Gastroesophageal sphincter (tissue), 4 donors: ENCODE results near the gene CTR9. TPM values are rescaled to one million over a fixed set of nuclear protein-coding genes. Genes with fewer than 3 reads are reported as not detected.

ENCODE experiments used
- ATAC-seq: fragments of 150-250 bp; one replicate; pipeline ENCODE4 v1.9.1; 2016; ENCODE audit warnings: mild to moderate bottlenecking, moderate library complexity
- H3K27ac ChIP-seq, 4 donors: fragments of 200-600 bp; sonication (generic) in 3 of 4; 1 replicate in 3 of 4; 2 replicates in 1 of 4; pipeline ENCODE4 v1.5.1; 2016 to 2019
- H3K27me3 ChIP-seq: fragments of 200-600 bp; sonication (generic); one replicate; pipeline ENCODE4 v1.5.1; 2019
- H3K36me3 ChIP-seq, 2 donors: fragments of 200-600 bp; sonication (generic); one replicate each; pipeline ENCODE4 v1.5.1; 2019; ENCODE audit warnings: control low read depth in 1 of 2
- H3K4me1 ChIP-seq, 3 donors: fragments of 200-600 bp; sonication (generic); 1 replicate in 2 of 3; 2 replicates in 1 of 3; pipeline ENCODE4 v1.5.1; 2016 to 2019; ENCODE audit warnings: control low read depth in 2 of 3
- H3K4me3 ChIP-seq, 2 donors: fragments of 200-600 bp; sonication (generic); one replicate each; pipeline ENCODE4 v1.5.1; 2019; ENCODE audit warnings: mild to moderate bottlenecking in 1 of 2, moderate library complexity in 1 of 2
- H3K9me3 ChIP-seq, 3 donors: fragments of 200-600 bp; sonication (generic); one replicate each; pipeline ENCODE4 v1.5.1; 2017 to 2019; ENCODE audit warnings: control low read depth in 2 of 3
- EP300 ChIP-seq: sonication (generic); formaldehyde crosslinking; IDR thresholded peaks from one replicate; pipeline ENCODE4 v1.6.1; 2017; ENCODE audit warnings: antibody characterized with exemption, mild to moderate bottlenecking
- POLR2A ChIP-seq, 2 donors: fragments of 450-650 bp; IDR thresholded peaks; one replicate each; pipeline ENCODE4 v1.6.1; 2017; ENCODE audit warnings: antibody characterized with exemption in 2 of 2, mild to moderate bottlenecking in 2 of 2, moderate library complexity in 1 of 2
- POLR2AphosphoS5 ChIP-seq: sonication (generic); formaldehyde crosslinking; IDR thresholded peaks from one replicate; pipeline ENCODE4 v1.6.1; 2017; ENCODE audit warnings: antibody characterized with exemption
- WGBS, 2 donors: methylation state at CpG; one replicate each; pipeline ENCODE4 v1.1.5; 2018; ENCODE audit warnings: low coverage in 1 of 2; 5-methylcytosine and 5-hydroxymethylcytosine counted together
- total RNA-seq, 4 donors: library from RNA; depleted of rRNA; stranded (reverse); fragments of >200 nt; gene quantifications; one replicate each; pipeline ENCODE4 v1.1.0, GENCODE V29; 2016
- TF ChIP-seq, protein P1 (sequence below), 4 experiments: fragments of 200-600 bp in 2 of 4; fragments of 450-650 bp in 2 of 4; sonication (generic) in 1 of 4; IDR thresholded peaks; one replicate each; pipeline ENCODE4 v1.5.1; 2017 to 2019; ENCODE audit warnings: antibody characterized with exemption in 4 of 4, mild to moderate bottlenecking in 2 of 4, moderate library complexity in 2 of 4

The CTR9 gene
- total RNA-seq, 4 donors from 2014 or later = 18.1 to 21.8 (median 20.9) TPM

DNA sequence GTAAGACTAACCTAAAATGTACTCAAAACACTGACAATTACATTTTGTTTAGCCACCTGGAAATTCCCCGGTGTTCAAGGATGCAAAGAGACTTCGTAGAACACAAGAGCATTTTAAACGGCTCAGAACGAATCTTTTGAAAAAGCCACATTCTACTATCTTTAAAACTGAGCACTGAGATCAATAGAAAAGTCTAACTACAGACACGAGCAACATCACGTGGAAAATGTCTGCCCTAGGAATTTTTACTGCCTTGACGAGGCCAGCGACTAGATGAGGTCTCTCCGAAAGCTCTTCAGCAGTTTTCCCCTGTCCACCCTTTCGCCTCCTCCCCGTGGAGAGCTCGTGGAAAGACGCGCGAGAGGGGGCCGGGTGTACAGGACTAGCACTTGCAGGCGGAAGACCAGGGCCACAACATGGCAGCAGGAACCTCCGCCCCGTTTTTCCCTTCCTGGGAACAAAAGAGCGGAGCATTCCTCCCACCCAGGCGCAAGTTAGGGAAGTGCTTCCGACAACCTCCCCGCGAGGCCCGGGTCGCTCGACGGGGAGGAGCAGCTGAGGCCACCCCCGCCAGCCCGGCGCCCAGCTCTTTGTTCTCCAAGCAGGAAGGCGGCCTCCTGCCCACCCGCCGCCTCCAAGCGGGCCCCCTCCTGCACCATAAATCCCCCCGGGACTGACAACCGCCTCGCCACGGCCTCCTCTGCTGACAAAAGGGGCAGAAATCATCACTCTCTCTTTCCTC, 56.6 kb downstream of the CTR9 start:
- 0 to 1% methylated on average over 8 to 13 of the region's 39 CpGs for WGBS, 2 donors
- ATAC-seq = peak; percentile 20
- Histone ChIP-seq H3K9me3 (no peaks in the 10 kb centered on the region), H3K36me3 (peaks cover 10 to 44% of the 10 kb centered on the region in 2 donors), H3K27ac (peak overlapping the region; percentile 97 to 99 (median 98)), H3K27me3 (no peaks in the 10 kb centered on the region), H3K4me3 (peak overlapping the region; percentile 77 to 96), H3K4me1 (peaks cover 8 to 60% (median 19%) of the 10 kb centered on the region in 3 donors)
- TF ChIP-seq POLR2AphosphoS5 (peak; percentile 44), POLR2A (IDR thresholded peaks at IDR 0.05) (no peak)

DNA sequence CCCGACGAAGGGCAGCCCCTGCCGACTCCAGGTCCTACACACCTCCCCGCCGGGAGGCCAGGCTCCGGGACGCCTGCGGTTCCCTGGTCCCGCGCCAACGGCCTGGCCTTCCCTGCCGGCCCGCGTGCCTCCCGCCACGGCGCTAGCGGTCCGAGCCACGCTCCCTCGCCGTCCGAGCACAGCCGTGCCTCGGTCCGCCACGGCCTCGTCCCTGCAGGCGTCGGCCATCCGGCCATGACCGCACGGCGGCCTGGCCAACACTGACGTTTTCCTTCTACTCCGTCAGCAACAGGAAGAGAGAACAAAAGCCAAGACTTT, 57.1 kb downstream of the CTR9 start:
- Histone ChIP-seq H3K27me3 (no peaks in the 10 kb centered on the region), H3K4me1 (peaks cover 8 to 54% (median 19%) of the 10 kb centered on the region in 3 donors), H3K36me3 (peaks cover 9 to 39% of the 10 kb centered on the region in 2 donors), H3K27ac (peak overlapping the region; percentile 97 to 99 (median 98)), H3K4me3 (peak overlapping the region; percentile 77 to 96), H3K9me3 (no peaks in the 10 kb centered on the region)
- no CpG with 5 or more reads among the region's 36 CpGs for WGBS, 2 donors
- no peak for ATAC-seq
- TF ChIP-seq, protein P1, sequence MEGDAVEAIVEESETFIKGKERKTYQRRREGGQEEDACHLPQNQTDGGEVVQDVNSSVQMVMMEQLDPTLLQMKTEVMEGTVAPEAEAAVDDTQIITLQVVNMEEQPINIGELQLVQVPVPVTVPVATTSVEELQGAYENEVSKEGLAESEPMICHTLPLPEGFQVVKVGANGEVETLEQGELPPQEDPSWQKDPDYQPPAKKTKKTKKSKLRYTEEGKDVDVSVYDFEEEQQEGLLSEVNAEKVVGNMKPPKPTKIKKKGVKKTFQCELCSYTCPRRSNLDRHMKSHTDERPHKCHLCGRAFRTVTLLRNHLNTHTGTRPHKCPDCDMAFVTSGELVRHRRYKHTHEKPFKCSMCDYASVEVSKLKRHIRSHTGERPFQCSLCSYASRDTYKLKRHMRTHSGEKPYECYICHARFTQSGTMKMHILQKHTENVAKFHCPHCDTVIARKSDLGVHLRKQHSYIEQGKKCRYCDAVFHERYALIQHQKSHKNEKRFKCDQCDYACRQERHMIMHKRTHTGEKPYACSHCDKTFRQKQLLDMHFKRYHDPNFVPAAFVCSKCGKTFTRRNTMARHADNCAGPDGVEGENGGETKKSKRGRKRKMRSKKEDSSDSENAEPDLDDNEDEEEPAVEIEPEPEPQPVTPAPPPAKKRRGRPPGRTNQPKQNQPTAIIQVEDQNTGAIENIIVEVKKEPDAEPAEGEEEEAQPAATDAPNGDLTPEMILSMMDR (IDR thresholded peaks at IDR 0.05) = peak in 2 of 4 experiments; percentile 8 to 9
- no peak for TF ChIP-seq POLR2AphosphoS5

DNA sequence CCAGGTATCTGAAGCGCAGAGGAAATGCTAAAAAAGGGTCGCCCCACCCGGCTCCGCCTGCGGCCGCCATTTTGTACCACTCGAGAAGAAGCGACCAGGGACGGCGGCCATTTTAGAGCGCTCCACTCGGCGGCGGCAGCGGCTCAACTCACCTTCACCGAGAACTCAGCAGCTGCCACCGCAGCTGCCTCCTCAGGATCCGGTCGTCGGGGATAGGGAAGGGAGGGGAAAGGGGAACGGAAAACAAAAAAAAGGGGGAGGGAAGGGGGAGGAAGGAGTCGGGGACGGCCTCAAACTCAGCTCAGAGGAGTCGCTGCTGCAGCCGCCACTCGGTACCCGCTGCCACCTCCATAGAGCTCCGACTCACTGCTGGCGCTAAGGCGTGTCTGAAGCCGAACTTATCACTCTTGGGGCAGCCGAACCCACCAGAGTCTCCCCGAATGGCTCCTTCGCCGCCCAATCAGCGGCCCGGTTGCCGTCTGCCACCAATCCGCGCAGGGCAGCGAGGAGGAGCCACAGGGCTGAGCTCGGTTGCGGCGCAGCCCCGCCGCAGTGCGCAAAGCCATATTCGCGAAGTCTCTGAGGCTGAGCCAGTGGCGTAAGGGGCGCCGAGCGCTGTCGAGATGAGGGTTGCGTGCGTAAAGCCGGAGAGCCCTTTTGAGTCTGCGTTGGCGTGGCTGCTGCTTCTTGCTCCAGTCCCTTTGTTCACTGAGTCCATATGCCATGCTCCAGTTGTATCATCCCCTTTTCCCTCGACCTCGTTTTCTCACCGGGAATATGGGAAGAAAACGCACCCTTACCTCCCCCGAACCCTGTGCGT, 57.7 kb downstream of the CTR9 start, which contains the start of gene EIF4G2:
Gene EIF4G2 (minus strand): TSS at position 374 of the 820 bp plus-strand sequence.
- Histone ChIP-seq H3K27me3 (no peaks in the 10 kb centered on the region), H3K4me3 (peak within 1 kb of the TSS; percentile 77 to 96), H3K27ac (peak within 1 kb of the TSS; percentile 97 to 99 (median 98)), H3K4me1 (peaks cover 8 to 49% (median 19%) of the 10 kb centered on the region in 3 donors), H3K36me3 (peaks cover 3 to 33% of the 10 kb centered on the region in 2 donors), H3K9me3 (no peaks in the 10 kb centered on the region)
- WGBS, 2 donors = 0% methylated on average over 15 to 19 of the region's 65 CpGs
- TF ChIP-seq POLR2AphosphoS5 (peak; percentile 100), EP300 (no peak), POLR2A (IDR thresholded peaks at IDR 0.05) (peak; percentile 100)
- TF ChIP-seq, protein P1 (IDR thresholded peaks at IDR 0.05) = no peak
- peak; percentile 99 for ATAC-seq

DNA sequence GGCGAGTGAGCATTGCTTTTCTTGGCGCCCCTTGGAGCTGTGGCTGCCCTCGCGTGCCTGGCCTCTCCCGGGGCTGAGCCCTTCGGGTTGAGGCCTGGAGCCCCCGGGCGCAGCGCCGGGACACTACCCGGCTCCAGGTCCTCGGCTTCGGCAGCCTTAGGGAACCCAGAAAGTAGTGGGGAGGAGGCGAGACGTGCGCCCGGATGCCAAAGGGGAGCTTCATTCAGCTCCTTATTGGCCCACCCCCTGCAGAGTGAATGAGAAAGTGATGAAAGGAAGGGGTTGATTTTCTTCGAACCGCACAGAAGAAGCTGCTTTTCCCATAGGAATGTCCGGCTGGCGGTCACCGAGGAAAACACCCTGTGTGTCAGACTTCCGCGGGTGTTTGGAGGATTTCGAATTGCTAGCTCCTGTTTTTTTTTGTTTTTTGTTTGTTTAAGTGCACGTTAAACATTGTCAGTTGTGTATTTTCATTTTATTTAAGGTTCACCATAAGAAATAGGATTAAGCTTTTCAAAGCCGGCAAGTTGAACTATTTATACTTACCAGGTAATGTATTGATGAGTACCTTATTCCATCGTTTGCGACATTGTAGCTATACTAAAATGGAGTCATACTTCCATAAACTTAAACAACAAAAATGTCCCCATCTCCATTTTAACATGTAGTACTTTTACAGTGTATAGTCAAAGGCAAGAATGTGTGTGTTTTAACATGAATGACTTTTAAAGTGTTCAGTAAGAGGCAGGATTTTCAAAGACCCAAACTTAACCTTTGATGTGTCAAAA, 58.5 kb downstream of the CTR9 start:
- Histone ChIP-seq H3K4me3 (peak overlapping the region; percentile 65 to 77), H3K9me3 (no peaks in the 10 kb centered on the region), H3K36me3 (peaks cover 3 to 25% of the 10 kb centered on the region in 2 donors), H3K4me1 (peaks cover 8 to 41% (median 19%) of the 10 kb centered on the region in 3 donors), H3K27ac (peak overlapping the region; percentile 90 to 99 (median 98)), H3K27me3 (no peaks in the 10 kb centered on the region)
- peak; percentile 35 for ATAC-seq
- 2 to 3% methylated on average over 12 to 13 of the region's 29 CpGs for WGBS, 2 donors
- TF ChIP-seq, protein P1 (IDR thresholded peaks at IDR 0.05) = peak in 1 of 4 experiments; percentile 13
- no peak for TF ChIP-seq POLR2AphosphoS5

DNA sequence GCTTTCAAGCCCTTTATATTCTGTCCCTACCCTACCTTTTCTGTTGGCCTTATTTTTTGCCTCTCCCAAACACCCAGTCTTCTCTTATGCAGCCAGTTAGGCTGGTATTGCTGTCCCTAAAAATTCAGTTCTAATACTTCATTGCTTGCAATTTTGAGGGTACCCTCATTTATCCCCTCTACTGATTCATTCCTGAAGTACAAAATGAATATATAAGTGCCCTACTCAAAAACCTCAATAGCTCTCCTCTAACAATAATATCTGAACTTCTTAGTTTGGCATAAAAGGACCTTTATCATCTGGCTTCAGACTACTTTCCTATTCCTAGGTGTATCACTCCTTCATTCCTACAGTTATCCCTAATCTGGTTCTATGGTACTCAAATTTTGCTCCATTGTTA, 62.9 kb downstream of the CTR9 start:
- Histone ChIP-seq H3K27me3 (no peaks in the 10 kb centered on the region), H3K36me3 (no peaks in the 10 kb centered on the region), H3K27ac (no peak overlapping the region), H3K4me3 (no peak overlapping the region), H3K9me3 (no peaks in the 10 kb centered on the region), H3K4me1 (peaks cover 0 to 11% (median 0%) of the 10 kb centered on the region in 3 donors)
- ATAC-seq = no peak
- no peak for TF ChIP-seq POLR2AphosphoS5
- TF ChIP-seq, protein P1 (IDR thresholded peaks at IDR 0.05) = no peak
- no peak for TF ChIP-seq EP300
- TF ChIP-seq POLR2A (IDR thresholded peaks at IDR 0.05) = no peak
